Hematopoietic multipotent progenitor cell treated with erythropoietin and hydrocortisone succinate and interleukin-3 and kit ligand, for 8 days (in vitro differentiated cells): ENCODE data around the gene BACE1.

ENCODE experiments used
- DNase-seq: peaks from one replicate; pipeline ENCODE4 v3.0.0-alpha.2; 2015

Gene BACE1

GRCh38 chr11:117305145-117305544, 10.9 kb downstream of the BACE1 start:
- no peak for DNase-seq

DNA sequence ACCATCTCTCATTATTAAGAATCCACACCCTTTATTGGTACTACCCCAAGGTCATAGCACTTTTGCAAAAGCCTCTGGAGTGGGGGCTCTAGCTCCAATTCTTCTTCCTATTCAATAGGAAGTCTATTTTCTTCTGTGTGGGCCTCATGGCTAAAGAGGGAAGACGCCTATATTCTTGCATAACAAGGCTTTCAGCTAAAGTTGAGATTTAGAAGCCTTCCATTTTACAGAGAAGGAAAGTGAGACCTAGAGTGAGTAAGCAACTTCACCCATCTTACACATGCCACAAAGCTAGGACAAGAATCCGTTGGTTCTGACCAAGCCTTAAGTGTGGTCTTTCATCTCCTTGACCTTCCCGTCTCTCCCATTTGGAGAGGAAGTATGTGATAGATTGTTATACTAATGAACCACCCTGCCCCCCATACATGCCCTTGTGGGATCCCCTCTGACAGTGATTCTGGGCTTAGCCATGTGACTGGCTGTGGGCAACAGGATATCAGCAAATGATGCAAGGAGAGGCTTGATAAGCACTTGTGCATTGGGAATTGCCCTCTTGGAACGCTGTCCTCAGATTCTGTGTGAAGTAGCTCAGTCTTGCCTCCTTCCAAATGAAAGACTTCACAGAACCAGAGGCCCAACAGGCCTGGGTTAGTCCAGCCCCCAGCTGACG, 12.3 kb downstream of the BACE1 start:
- no peak for DNase-seq

GRCh38 chr11:117303101-117303500, 13.0 kb downstream of the BACE1 start:
- no peak for DNase-seq

DNA sequence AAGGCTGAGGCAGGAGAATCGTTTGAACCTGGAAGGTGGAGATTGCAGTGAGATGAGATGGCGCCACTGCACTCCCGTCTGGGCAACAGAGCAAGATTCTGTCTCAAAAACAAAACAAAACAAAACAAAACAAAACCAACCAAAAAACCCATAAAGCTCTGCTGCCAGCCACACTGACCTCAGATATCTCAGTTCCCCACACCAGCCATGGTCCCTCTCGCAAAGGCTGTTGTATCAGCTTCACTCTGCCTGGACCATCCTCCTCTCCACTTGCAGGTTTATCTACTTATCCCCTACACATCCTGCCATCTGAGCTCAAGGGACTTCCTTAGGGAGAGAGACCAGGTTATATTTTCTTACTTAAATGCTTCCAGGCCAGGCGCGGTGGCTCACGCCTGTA, 13.8 kb downstream of the BACE1 start:
- DNase-seq, result no peak

DNA sequence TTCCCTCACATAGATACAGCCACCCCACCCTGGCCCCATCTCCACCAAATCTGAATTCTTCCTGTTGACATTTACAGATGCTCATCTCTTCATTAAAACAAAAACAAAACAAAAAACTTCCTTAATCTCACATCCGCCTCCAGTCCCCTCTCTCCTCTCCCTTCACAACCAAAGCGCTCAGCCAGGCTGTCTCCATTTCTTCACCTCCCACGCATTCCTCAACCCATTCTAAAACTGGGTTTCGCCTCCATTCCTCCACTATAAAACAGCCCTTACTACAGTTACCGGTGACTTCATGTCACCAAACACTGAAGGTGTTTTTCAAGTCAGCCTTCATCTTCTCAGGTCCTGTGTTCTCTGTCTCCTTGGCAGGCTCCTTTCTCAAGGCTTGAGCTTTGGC, 15.3 kb downstream of the BACE1 start:
- no peak for DNase-seq

DNA sequence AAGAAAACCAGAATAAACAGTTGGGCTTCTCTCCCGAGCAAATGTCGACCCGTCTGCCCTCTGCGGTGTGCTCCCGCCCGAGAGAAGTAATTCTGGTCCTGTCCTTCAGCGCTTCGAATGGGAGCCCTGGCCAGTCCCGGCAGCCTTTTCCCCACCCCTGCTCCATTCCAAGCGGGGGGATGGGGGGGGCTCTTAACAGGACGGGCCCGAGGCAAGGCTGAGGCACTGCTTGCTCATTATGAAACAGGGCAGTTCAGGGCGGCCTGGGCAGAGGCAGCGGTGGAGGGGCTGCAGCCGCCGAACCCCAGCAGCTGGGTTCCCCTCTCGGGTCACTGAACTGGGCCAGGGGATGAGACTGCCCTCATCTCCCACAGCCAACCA, 15.8 kb downstream of the BACE1 start:
- no peak for DNase-seq

- no peak for DNase-seq
Observed at GRCh38 chr11:117299351-117300282, 16.4 kb downstream of the BACE1 start.

DNA sequence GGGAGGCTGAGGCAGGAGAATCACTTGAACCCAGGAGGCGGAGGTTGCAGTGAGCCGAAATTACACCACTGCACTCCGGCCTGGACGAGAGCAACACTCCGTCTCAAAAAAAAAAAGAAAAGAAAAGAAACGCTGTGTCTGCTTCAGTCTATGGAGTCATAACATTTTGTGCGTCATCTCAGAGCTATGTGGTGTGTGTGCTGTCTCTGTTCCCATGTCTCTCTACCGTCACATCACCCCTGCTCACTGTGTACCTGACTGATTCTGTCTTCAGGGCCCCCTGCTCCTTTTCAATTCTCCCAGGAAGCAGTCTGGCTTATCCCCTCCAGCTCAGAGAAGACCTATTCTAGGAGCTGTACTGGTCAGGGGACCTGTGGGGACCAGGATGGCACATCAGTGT, 17.9 kb downstream of the BACE1 start:
- DNase-seq, result no peak

DNA sequence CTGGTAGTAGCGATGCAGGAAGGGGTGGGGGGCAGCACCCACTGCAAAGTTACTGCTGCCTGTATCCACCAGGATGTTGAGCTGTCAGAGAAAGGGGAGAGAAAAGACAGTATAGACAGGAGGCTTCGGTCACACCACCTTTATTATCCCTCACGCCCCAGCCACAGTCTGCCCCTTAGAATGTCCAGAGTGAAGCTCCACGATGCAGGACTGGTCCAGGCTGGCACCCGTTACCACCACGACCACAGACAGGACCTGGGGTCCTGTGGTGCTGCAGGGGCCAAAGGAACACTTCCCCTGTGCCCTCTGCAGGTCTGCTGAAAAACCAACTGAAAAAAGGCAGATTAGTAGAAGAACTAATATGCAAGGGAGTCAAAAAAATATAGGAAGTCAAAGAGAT, 19.2 kb downstream of the BACE1 start:
- DNase-seq, result no peak

GRCh38 chr11:117295438-117296137, 20.5 kb downstream of the BACE1 start:
- DNase-seq, result no peak

DNA sequence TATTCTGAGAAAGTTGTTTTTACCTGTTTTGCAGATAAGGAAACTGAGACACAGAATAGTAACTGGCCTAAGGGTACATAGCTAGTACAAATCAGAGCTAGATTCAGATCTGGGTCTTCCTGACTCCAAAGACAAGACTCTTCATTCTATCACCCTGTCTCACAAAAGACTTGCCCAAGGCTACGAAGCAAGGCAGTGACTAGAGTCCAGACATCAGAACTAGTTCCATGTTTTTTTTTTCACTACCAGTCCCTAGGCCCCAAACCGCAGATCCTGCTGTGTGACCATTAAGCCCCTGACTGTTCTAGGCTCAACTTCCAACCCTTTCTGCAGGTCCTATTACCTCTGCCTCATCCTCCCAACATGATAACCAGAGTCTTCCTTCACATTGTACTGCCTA, 23.4 kb downstream of the BACE1 start:
- DNase-seq, result no peak

GRCh38 chr11:117290809-117291396, 25.2 kb downstream of the BACE1 start, which contains the start of gene BACE1-AS:
BACE1-AS (plus strand) TSS chr11:117291346.
- DNase-seq, result no peak

DNA sequence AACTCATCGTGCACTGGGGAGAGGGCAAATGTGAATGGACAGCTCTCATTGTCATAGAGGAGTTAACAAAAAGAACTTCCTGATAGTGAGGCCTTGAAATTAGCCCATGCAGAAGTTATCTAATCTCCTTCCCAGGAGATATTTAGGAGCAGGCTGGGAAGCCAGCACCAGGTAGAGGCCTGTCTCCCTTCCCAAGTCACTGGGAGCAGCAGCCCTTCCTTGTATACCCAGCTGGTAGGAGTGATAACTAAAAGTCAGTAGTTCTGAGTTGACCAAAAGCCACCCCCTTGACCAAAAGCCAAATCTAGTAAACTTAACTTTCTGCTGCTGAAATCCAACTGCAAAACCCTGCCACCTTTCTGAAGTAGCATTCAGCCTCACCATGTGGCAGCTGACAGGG, 26.3 kb downstream of the BACE1 start:
- DNase-seq, result no peak

DNA sequence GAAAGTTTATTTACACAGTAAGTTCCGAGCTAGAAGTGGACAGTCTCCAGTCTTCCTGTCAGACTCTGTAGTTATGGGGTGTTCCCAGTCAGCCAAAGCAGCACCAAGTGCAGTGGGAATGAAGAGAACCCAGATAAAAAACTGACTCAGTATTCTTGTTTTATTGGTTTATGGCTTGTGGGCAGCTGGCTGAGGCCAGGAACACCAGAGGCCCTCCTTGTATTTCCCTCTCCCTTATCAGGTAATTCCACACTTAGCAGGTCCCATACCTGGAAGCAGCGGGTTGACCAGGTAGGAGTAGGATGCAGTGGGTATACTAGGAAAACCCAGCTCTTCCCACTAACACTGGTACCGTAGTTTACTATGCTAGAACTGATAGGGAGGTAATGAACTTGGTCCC, 28.4 kb downstream of the BACE1 start:
- DNase-seq, result no peak

DNA sequence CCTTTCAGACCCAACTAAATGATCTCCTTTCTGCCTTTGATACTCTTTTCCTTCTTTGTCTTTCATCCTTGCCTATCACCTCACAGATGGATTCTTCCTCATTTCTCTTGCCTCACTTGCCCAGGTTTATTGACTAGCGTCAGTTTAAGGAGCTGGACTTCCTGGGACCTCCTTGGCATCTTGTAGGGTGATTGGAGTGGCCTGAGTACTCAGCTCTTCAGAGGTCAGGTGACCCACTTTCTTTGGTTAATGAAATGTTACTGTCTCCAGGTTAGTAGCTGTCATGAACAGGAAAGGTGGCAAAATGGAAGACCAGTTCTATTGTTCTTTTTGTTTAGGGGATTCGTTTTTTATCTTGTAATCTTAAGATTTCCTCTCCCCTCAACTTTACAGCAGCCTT, 29.5 kb downstream of the BACE1 start:
- no peak for DNase-seq

DNA sequence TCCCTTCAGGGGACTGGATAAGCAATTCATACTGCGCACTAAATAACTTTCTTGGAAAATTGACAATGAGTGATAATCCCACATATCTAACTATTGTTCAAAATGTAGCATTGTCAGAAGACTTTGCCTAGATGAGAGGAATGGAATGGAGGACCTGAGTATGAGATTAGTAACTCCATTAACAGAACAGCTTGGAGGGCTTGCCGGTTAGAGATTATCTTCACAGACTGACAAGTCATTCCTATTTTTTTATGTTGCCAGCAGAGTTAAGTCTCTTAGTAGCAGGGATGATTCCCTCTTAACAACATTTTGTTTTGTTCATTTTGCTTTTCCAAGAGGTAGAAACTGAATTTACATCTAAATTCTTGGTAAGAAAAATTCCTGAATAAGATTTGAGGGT, 32.0 kb downstream of the BACE1 start:
- no peak for DNase-seq

GRCh38 chr11:117282956-117283355, 33.1 kb downstream of the BACE1 start:
- DNase-seq, result no peak

- no peak for DNase-seq
Observed at GRCh38 chr11:117281869-117282268, 34.2 kb downstream of the BACE1 start.

DNA sequence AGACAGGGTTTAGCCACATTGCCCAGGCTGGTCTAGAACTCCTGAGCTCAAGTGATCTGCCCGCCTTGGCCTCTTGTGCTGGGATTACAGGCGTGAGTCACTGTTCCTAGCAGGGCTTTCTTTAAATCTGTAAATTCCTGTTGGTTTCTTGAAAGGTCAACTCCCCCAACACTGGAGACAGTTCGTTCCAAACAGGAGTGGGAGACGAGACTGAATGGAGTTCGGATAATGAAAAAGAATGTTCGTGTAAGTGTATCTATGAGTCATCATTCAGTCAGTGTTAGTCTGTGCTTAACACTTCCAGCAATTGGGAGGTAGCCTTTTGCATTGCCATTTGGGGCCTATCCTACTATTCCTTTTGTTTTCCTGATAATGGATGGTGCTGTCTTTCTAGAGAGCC, 34.9 kb downstream of the BACE1 start:
- no peak for DNase-seq

DNA sequence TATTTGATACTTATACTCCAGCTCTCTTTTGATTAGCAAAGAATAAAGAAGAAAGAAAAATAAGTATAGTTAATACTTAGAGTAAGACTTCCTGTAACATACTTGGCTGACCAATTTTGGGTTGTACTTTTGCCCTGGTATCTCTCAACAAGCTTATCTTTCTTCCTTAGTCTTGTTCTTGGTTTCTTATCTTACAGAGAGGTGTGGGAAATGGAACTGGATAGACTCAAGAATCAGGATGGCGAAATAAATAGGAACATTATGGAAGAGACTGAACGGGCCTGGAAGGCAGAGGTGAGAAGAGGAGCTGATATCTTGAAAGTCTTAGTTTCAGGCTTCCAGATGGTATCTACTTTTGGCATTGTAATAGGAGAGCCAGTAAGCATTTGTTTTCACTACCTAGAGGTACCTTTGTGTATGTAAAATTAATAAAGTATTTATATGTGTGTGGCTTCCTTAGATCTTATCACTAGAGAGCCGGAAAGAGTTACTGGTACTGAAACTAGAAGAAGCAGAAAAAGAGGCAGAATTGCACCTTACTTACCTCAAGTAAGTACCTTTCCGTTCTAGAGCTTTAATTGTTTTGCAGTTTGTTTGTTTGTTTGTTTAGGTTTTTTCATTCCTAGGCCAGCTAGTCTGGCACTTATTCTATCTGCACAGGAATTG, 36.2 kb downstream of the BACE1 start:
- no peak for DNase-seq

- DNase-seq, result no peak
Observed at GRCh38 chr11:117278347-117278746, 37.7 kb downstream of the BACE1 start.

- DNase-seq, result no peak
Observed at GRCh38 chr11:117273550-117274289, 42.3 kb downstream of the BACE1 start.
